SU-DHL-6 (cell line): ENCODE results near the gene HIPK4.

Experiments
- CTCF ChIP-seq: fragments of 200-600 bp; sonication (generic); IDR thresholded peaks from one replicate; pipeline ENCODE4 v1.5.1; 2017; ENCODE audit warnings: antibody characterized with exemption, mild to moderate bottlenecking, low read length, moderate library complexity; ENCODE audit not compliant: insufficient read depth, poor library complexity, severe bottlenecking
- EZH2phosphoT487 ChIP-seq: fragments of 200-600 bp; sonication (generic), shearing (Covaris generic); conservative IDR thresholded peaks from 2 replicates; pipeline ENCODE4 v1.6.1; 2018; ENCODE audit warnings: mild to moderate bottlenecking, antibody characterized with exemption, low read length, moderate library complexity, mixed read lengths

DNA sequence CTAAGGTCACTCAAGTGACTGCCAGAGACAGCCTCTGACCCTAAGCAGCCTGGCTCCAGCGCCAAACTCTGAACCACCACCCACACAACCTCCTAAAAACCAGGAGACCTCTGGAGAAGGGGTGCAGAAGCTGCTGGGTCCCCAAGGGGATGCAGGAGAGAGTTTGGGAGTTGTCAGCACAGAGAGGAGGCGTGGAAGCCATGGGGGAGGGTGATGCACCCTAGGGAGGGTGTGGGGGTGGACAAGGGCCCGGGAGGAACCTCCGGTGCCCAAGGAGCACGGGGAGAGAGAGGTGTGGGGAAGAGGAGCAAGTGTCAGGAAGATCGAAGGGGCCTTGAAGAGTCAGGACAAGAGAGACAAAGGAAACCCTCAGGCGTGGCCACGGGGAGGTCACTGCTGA lies 2.1 kb upstream of the HIPK4 start:
- TF ChIP-seq CTCF, result no peak
- no peak for TF ChIP-seq EZH2phosphoT487
